Measurements from ENCODE around the gene APOL2. TPM values are rescaled to one million over a fixed set of nuclear protein-coding genes. Genes with fewer than 3 reads are reported as not detected.
A peak's percentile ranks its signal among the peaks of the same experiment; 100 is the strongest.

APOL2 gene
- total RNA-seq, 2 experiments from 2014 or later: 11.8 to 12.4 TPM

DNA sequence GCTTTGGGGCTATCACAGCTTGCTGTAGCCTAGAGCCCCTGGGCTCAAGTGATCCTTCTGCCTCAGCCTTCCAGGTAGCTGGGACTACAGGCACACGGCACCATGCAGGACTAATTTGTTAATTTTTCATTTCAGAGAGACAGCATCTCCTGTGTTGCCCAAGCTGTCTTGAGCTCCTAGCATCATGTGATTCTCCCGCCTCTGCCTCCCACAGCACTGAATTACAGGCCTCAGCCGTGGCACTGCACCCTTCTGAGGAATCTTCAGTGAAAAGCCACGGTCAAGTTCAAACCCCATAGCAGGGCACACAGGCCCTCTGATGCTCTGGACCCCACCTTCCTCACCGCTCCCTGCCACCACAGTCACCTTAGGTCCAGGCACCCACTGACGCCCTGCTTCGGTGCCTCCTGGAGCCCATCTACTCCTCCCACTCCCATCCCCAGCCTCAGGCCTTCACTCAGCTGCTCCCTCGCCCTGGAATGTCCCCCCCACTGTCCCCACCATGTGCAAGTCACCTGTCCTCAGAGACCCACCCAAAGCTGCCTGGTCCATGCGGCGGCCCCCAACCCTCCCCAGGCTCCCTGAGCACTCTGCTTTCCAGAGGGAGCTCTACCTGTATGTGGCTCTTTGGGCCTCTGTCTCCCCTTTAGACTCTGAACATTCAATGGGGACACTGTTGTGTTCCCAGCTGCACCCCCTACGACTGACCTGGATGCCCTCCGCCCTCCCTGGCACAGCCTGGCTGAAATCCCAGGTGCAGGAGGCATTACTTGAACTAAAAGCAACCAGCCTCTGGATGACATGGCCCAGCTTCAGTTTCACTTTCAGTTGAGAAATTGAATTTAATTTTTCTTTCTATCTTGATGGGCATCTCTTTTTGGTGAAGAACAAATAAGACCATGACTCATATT, 1.6 kb downstream of the APOL2 start:
- Histone ChIP-seq H4K20me1 (ENCODE audit: insufficient read depth, low read length) (no peaks in the 10 kb centered on the region), H3K4me1 (ENCODE audit: insufficient read depth, low read length, poor library complexity, severe bottlenecking) (peaks cover 21% of the 10 kb centered on the region), H2AFZ (ENCODE audit: low read length) (no peak overlapping the region), H3K4me3 (ENCODE audit: low read depth, low read length, poor library complexity, severe bottlenecking) (peak overlapping the region; percentile 76), H3K9me2 (ENCODE audit: insufficient read depth, low read length) (no peaks in the 10 kb centered on the region), H3K36me3 (ENCODE audit: insufficient read depth, low read length) (peaks cover 16% of the 10 kb centered on the region; the same call in 1 of the 2 replicates), H3K27ac (ENCODE audit: low read depth, low read length, poor library complexity, severe bottlenecking) (no peak overlapping the region), H3K79me2 (ENCODE audit: insufficient read depth, low read depth, low read length) (no peaks in the 10 kb centered on the region), H3K4me2 (ENCODE audit: low read length) (peak overlapping the region; percentile 79), H3K9me3 (ENCODE audit: low read length) (no peaks in the 10 kb centered on the region)
- ChIA-PET POLR2A (interaction anchor here (0.5 to 1.1 kb wide), 3 partner anchors 10 to 20 kb away, joined by 3 to 5 read pairs (median 3); partner anchors contain the start of gene APOL1), CTCF (ENCODE audit: unreplicated experiment) (no interaction called here)
- intact Hi-C loops (cut with micrococcal nuclease; ENCODE audit: unreplicated experiment): loop anchor here (5.0 kb wide), 1 partner anchor 75 kb away; the partner anchor contains the start of gene APOL3
- TF ChIP-seq, protein P1, sequence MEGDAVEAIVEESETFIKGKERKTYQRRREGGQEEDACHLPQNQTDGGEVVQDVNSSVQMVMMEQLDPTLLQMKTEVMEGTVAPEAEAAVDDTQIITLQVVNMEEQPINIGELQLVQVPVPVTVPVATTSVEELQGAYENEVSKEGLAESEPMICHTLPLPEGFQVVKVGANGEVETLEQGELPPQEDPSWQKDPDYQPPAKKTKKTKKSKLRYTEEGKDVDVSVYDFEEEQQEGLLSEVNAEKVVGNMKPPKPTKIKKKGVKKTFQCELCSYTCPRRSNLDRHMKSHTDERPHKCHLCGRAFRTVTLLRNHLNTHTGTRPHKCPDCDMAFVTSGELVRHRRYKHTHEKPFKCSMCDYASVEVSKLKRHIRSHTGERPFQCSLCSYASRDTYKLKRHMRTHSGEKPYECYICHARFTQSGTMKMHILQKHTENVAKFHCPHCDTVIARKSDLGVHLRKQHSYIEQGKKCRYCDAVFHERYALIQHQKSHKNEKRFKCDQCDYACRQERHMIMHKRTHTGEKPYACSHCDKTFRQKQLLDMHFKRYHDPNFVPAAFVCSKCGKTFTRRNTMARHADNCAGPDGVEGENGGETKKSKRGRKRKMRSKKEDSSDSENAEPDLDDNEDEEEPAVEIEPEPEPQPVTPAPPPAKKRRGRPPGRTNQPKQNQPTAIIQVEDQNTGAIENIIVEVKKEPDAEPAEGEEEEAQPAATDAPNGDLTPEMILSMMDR (conservative IDR thresholded peaks at IDR 0.05; ENCODE audit: low read length): no peak
- no peak for TF ChIP-seq EZH2phosphoT487 (IDR thresholded peaks at IDR 0.05; ENCODE audit: borderline replicate concordance, low read depth, low read length)
- no TSS peak for BruUV-seq (replicated peaks)
- peak; percentile 24 for DNase-seq (ENCODE audit: low spot score)

DNA sequence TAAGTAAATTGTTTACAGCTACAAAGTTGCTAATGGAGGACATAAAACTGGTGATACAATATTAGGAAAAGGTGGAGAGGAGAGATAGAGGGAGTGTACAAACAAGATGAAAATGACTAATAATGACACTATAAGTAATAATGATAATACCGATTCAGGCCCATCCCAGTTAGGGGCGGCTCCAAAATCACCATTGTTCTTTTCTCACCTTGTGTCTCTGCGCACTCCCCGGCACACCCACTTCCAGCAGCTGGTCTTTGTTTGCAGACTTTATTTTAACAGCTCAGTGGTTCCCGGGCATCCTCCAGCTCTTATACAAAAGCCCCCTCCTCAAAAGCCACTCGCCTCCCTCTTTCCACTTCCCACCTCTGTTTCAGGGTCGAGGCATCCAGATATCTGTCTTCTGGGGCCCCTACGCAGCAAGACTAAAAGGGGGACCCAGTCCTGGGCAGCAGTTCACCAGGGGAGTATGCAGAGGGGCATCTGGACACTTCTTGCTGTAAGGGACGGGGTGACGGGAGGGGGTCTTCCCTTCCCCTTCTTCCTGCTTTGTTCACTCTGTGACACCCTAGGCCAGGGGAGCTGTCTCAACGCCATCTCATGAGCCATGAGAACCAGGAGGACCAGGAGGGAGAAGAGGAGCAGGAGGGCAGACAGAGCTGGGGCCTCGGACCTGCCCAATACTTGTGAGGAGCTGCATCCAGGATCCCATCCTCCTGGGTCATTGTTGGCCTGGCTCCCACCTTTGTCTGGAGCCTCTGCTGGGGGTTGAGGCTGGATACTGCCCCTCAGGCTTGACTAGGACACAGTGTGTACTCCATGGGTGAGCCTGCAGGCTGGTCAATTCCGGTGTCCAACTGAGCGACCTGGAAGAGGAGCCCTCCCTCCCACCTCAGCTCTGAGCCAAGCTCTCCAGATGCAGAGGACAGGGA, 2.7 kb downstream of the APOL2 start:
- peaks cover 21% of the 10 kb centered on the region for H3K4me1 ChIP-seq (ENCODE audit: insufficient read depth, low read length, poor library complexity, severe bottlenecking)
- H3K36me3 ChIP-seq (ENCODE audit: insufficient read depth, low read length): peaks cover 16% of the 10 kb centered on the region; the same call in 1 of the 2 replicates
- no peak overlapping the region for H2AFZ ChIP-seq (ENCODE audit: low read length)
- ChIA-PET CTCF (ENCODE audit: unreplicated experiment) (interaction anchor here (0.6 kb wide), 1 partner anchor 245 kb away, joined by 4 read pairs; no protein-coding TSS in a partner anchor), POLR2A (interaction anchor here (0.5 to 1.2 kb wide), 3 partner anchors 15 to 286 kb away, joined by 3 to 4 read pairs (median 3); no protein-coding TSS in a partner anchor)
- no peak for DNase-seq (ENCODE audit: low spot score)
- no TSS peak for BruUV-seq (replicated peaks)
- intact Hi-C loops (cut with micrococcal nuclease; ENCODE audit: unreplicated experiment): loop anchor here (5.0 kb wide), 1 partner anchor 74 kb away; the partner anchor contains the start of gene APOL3
- no peaks in the 10 kb centered on the region for H3K9me3 ChIP-seq (ENCODE audit: low read length)
- TF ChIP-seq EZH2phosphoT487 (IDR thresholded peaks at IDR 0.05; ENCODE audit: borderline replicate concordance, low read depth, low read length): no peak
- H3K9me2 ChIP-seq (ENCODE audit: insufficient read depth, low read length): no peaks in the 10 kb centered on the region
- no peaks in the 10 kb centered on the region for H3K79me2 ChIP-seq (ENCODE audit: insufficient read depth, low read depth, low read length)
- H3K4me2 ChIP-seq (ENCODE audit: low read length): no peak overlapping the region
- no peak overlapping the region for H3K27ac ChIP-seq (ENCODE audit: low read depth, low read length, poor library complexity, severe bottlenecking)
- no peaks in the 10 kb centered on the region for H4K20me1 ChIP-seq (ENCODE audit: insufficient read depth, low read length)
- no peak overlapping the region for H3K4me3 ChIP-seq (ENCODE audit: low read depth, low read length, poor library complexity, severe bottlenecking)

DNA sequence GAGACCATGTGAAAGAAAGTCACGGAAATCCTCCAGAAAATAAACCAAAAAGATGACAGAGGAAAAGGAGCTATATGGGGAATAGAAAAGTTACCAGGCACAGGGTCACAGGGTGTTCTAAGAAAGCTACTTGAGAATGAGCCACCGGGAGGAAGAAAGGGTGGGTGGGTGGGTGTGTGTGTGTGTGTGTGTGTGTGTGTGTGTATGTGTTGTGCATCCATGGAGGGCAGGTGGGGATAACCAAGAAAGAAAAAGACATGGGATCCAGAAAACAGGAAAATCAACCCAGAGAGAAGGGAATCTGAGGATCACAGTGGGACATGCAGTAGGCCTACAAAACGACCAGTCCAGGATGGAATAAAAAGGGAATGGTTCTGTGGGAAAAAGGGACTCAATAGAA, 3.7 kb downstream of the APOL2 start:
- Histone ChIP-seq H3K4me1 (ENCODE audit: insufficient read depth, low read length, poor library complexity, severe bottlenecking) (peaks cover 21% of the 10 kb centered on the region), H3K4me3 (ENCODE audit: low read depth, low read length, poor library complexity, severe bottlenecking) (no peak overlapping the region), H3K79me2 (ENCODE audit: insufficient read depth, low read depth, low read length) (no peaks in the 10 kb centered on the region), H2AFZ (ENCODE audit: low read length) (no peak overlapping the region), H3K36me3 (ENCODE audit: insufficient read depth, low read length) (peaks cover 16% of the 10 kb centered on the region), H3K9me2 (ENCODE audit: insufficient read depth, low read length) (no peaks in the 10 kb centered on the region), H3K4me2 (ENCODE audit: low read length) (no peak overlapping the region), H3K9me3 (ENCODE audit: low read length) (no peaks in the 10 kb centered on the region), H3K27ac (ENCODE audit: low read depth, low read length, poor library complexity, severe bottlenecking) (no peak overlapping the region), H4K20me1 (ENCODE audit: insufficient read depth, low read length) (no peaks in the 10 kb centered on the region)
- no peak for TF ChIP-seq EZH2phosphoT487 (IDR thresholded peaks at IDR 0.05; ENCODE audit: borderline replicate concordance, low read depth, low read length)
- TF ChIP-seq, protein P1 (conservative IDR thresholded peaks at IDR 0.05; ENCODE audit: low read length): no peak
- no TSS peak for BruUV-seq (replicated peaks)
- ChIA-PET CTCF (ENCODE audit: unreplicated experiment) (no interaction called here), POLR2A (interaction anchor here (0.6 to 1.2 kb wide), 2 partner anchors 14 to 329 kb away, joined by 4 read pairs; no protein-coding TSS in a partner anchor)
- intact Hi-C loops (cut with micrococcal nuclease; ENCODE audit: unreplicated experiment): loop anchor here (5.0 kb wide), 1 partner anchor 73 kb away; the partner anchor contains the start of gene APOL3
- no peak for DNase-seq (ENCODE audit: low spot score)
